GM12873 (cell line): ENCODE results near the gene LSR.

ENCODE experiments used
- CTCF ChIP-seq: IDR thresholded peaks from 2 replicates; pipeline ENCODE4 v1.5.1; 2012; ENCODE audit warnings: low read depth, mild to moderate bottlenecking, moderate library complexity, low read length, control low read depth; ENCODE audit not compliant: insufficient read depth; ENCODE audit errors: missing control alignments

The LSR gene

GRCh38 chr19:35214766-35215422, 33.9 kb upstream of the LSR start:
- no peak for TF ChIP-seq CTCF

DNA sequence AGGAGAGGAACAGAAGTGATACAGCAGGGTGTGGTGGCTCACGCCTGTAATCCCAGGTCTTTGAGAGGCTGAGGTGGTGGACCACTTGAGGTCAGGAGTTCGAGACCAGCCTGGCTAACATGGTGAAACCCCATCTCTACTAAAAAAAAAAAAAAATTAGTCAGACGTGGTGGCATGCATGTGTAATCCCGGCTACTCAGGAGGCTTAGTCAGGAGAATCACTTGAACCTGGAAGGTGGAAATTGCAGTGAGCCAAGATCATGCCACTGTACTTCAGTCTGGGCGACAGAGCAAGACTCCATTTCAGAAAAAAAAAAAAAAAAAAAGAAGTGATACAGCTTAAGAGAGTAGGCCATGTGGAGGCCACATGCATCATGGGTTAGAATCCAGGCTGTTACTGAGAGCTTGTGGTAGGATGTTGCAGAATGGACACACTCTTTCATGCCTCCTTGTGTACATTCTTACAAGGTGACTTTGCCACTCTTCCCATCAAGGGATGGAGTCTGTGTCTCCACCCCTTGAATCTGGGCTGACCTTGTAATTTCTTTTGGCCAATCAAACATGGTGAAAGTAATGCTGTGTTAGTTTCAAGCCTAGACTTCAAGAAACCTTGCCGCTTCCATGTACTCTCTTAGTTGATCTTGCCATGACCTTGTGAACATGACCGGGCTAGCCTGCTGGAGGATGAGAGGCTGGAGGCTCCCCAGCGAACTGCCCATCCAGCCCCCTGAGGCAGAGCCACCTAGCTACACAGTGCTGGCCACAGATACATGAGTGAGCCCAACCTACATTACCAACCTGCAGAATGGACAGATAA, 32.6 kb upstream of the LSR start:
- TF ChIP-seq CTCF: no peak

DNA sequence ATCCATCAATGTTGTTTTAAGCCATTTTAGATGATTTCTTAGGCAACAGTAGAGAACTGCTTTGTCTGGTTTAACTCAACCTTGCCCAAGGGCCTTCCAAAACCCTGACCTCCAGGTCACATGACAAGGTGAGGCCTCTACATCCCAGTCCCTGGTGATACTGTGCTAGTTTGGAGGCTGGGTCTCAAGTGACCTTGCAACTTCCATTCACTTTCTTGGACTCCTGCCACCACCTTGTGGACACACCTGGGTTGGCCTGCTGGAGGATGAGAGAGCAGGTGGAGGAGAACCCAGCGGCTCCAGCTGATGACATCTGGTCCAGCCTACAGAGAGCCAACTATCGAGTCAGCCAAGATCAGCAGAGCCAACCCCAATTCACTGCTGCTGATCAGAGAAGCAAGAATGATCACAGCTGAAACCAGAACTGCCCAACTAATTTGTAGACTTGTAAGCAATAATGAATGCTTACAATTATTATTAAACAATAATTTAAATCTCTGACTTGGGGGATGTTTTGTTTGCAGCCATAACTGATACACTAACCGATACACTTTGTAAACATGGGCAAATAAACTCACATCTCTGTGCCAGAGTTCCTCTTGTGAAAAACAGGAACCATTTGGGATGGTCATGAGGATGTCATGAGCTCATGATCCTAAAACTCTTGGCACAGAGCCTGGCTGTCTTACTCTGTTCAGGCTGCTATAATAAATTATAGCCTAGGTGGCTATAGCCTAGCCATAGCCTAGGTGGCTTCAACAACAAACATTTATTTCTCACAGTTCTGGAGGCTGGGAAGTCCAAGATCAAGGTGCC, 31.8 kb upstream of the LSR start:
- TF ChIP-seq CTCF: peak; percentile 40

DNA sequence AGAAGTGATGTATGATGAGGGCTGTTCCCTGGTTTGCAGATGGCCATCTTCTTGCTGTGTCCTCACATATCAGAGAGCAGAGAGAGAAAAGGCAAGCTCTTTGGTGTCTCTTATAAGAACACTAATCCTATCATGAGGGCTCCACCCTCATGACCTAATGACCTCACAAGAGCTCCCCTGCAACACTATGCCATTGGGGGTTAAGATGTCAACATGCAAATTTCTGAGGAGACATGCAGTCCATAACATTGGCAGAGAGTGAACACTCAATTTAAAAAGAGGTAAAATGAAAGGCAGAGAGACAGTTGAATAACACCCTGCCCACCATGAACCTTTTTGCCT, 31.2 kb upstream of the LSR start:
- no peak for TF ChIP-seq CTCF

DNA sequence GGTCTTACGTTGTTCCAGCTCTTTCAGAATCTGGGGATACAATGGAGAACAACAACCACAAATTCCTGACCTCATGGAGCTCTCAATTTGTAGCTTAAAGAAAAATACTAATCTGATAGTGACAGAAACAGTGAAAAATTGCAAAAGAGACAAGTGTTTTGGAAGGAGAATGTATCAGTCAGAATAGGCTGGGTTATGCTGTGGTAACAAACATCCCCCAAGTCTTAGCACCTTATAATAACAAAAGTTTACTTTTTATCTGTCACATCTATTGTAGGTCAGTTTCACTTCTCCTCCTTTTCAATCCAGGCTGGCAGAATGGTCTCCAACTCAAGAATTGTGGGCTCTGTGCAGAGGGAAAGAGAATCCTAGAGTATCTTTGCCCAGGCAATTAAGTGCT, 29.8 kb upstream of the LSR start:
- no peak for TF ChIP-seq CTCF

DNA sequence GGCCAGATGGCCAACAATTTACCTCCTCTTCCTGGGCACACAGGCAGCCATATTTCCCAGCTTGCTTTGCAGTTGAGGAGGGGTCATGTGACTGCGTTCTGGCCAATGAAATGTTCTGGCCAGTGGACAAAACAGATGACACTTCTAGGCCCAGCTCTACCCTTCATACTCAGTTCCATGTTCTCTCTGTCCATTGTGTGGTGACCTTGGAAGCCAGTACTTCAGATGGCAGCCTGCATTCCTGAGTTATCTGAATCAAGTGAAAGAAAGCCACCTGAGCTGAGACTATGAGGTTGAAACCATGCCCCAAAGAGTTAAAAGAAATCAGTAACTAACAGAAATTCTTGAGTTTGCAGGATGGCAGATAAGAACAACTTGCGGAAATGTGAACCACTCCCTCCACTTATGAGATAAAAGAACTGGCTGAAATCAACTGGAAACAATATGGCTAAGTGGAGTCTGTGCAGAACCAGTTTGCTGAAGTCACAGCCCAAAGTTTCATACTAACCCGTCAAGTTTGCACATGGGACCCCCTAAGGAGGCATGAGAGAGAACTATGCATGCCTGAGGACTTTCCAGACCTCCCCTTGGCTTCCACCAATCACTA, 28.4 kb upstream of the LSR start:
- no peak for TF ChIP-seq CTCF

GRCh38 chr19:35222373-35223015, 26.3 kb upstream of the LSR start:
- no peak for TF ChIP-seq CTCF
